SH-SY5Y (cell line): Measurements from ENCODE around the gene PPARD.

Source experiments
- GATA2 ChIP-seq: IDR thresholded peaks from 2 replicates; pipeline ENCODE4 v1.6.1; 2011; ENCODE audit warnings: mild to moderate bottlenecking, low read depth, low read length
- GATA3 ChIP-seq: IDR thresholded peaks from 2 replicates; pipeline ENCODE4 v1.6.1; 2011; ENCODE audit warnings: low read depth, mild to moderate bottlenecking, low read length, moderate library complexity

Gene PPARD

DNA sequence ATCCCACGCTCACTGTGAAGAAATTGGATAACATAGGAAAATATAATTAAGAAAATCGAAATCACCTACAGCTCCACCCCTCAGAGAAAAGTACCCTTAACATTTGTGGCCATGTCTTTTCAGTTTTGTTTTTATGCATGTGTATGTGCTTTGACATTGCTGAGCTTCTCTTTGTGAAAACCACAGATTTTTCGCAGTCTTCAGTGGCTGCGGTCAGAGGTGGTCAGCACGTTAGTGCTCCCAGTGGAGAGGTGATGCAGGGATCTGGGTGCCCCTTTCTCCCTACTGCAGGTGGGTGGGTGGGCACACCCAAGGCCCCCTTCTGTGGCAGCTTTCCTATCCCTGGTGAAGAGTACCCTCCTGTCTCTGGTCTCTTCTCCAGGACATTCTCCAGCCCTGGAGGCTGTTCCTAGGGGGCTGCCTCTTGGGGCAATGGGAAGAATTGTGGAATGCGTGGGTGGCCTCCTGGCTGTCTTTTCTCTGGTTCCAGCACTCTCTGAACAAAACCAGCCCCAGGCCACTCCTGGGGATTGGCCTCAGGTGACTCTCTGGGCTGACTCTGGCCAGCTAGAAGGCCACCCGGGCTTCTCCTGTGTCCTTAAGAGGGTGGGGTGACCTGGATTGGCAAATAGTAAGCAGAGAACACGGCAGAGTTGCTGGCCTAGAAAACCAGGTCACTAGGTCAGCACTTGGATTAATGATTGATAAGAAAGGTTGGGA is 59.9 kb downstream of the PPARD start:
- TF ChIP-seq GATA2 (no peak), GATA3 (no peak)

DNA sequence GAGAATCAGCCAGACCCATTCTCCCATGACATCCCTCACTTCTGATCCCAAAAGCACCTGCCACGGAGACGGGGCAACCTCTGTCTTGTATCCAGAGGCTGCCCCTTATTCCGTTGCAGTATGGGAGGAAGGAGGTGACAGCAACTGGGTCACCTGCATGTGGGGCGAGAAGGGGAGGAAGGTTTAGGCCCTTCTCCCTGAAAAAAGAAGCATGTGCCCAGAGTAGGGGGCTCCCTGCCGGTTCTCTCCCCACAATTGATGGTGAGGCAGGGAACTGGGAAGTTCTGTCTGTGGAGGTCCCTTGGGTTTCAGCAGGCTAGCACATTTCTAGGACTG is 60.5 kb downstream of the PPARD start:
- TF ChIP-seq GATA3 (no peak), GATA2 (no peak)

GRCh38 chr6:35403544-35404442 is 61.4 kb downstream of the PPARD start:
- TF ChIP-seq GATA3 = no peak
- no peak for TF ChIP-seq GATA2

GRCh38 chr6:35406711-35407485 is 64.5 kb downstream of the PPARD start:
- TF ChIP-seq GATA2 (no peak), GATA3 (no peak)

DNA sequence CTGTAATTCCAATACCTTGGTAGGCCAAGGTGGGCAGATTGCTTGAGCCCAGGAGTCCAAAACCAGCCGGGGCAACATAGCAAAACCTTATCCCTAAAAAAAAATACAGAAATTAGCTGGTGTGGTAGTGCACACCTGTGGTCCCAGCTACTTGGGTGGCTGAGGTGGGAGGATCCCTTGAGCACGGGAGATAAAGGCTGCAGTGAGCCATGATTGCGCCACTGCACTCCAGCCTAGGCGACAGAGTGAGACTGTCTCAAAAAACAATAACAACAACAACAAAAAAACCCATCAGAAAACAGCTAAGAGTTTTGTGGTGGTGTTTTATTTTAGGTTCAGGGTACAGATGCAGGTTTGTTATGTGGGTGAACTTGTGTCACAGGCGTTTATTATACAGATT is 66.9 kb downstream of the PPARD start:
- TF ChIP-seq GATA2 (no peak), GATA3 (no peak)

DNA sequence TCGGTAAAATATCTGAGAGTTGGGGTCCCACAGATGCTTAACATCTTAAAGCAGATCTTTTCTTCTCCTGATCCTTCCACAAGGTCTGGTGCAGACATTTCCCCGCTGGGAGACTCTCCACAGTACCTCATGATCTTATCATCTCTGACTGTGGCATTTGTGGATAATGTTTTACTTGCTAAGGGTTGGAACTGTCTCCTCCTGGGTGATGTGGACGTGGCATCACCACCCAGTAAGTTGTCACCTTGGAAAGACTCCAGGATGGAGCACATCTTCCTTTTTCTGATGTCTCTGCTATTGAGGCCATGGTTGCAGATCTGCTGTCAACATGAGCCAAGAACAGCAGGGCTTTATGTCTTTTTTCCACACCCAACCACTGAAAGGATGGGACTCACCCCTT is 67.8 kb downstream of the PPARD start:
- TF ChIP-seq GATA2 = no peak
- no peak for TF ChIP-seq GATA3

GRCh38 chr6:35411066-35411465 is 68.7 kb downstream of the PPARD start:
- TF ChIP-seq GATA3 (no peak), GATA2 (no peak)

GRCh38 chr6:35412102-35412501 is 69.7 kb downstream of the PPARD start:
- TF ChIP-seq GATA3 = no peak
- TF ChIP-seq GATA2 = no peak

- TF ChIP-seq GATA2 (no peak), GATA3 (no peak)
Measured at GRCh38 chr6:35413911-35414310, 71.6 kb downstream of the PPARD start.

DNA sequence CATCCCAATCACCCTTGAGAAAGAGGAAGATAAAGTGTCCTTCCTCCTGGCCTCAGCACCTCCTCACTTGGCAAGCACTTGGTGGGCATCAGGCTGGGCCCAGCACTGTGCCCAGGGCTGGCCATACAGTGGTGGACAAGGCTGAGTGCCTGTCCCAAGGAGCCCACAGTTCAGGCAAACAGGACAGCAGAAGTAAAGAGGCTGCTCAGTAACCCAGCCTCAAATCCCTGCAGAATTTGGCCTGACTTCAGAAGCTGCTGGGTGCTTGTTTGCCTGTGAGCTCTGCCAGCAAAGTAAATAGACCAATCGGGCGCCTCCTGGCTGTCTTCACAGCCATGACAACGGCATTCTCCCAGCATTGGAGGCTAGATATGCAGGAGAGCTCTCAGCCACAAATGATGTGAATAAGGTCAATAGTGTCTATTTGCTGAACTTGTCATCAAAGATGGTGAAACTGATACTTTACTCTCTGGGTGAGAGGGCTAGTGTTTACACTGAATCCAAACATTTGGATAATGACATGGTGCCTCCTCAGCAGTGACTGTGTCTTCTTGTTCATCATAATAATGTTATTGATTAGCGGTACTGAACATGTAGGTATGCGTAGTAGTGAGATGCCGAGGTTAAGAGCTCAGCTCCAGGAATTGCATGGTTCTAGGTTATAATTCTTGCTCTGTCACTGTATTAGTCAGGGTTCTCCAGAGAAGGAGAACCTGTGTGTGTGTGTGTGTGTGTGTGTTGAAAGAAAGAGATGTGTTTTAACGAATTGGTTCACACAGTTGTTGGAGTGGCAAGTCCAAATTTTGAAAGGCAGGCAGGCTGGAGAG is 72.9 kb downstream of the PPARD start:
- no peak for TF ChIP-seq GATA2
- TF ChIP-seq GATA3 = no peak

GRCh38 chr6:35417979-35418661 is 75.8 kb downstream of the PPARD start:
- TF ChIP-seq GATA2 = no peak
- no peak for TF ChIP-seq GATA3

DNA sequence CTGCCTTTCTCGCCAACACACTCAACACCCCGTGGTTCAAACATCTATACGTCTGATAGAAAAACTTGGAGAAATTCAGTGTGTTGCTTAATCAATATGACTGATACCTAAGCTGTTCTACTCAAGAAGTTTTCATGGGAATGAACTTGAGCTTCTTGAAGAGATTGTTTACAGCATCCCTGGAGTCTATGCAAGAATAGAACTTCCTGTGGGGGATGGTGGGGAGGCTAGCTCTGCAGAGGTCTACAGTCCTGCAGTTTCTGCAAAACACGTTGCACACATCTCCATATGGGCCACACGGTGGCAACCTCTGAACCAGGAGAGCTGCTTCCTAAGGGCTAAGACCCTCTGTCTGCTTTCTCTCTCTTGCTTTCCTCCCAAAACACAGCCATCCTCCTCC is 77.1 kb downstream of the PPARD start:
- TF ChIP-seq GATA3 = no peak
- no peak for TF ChIP-seq GATA2

DNA sequence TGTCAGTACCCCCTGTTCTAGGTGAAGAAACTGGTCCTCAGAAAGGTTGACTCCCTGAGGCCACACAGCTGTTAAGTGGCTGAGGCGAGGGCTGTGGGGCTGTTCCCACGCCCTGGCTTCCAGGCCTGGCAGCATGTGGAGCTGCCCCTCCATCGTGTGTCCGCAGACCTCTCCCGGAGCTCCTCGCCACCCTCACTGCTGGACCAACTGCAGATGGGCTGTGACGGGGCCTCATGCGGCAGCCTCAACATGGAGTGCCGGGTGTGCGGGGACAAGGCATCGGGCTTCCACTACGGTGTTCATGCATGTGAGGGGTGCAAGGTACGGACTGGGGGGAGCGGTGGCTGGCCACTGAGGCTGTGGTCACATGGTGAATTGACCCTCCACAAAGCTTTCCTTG is 77.6 kb downstream of the PPARD start:
- TF ChIP-seq GATA2 (no peak), GATA3 (no peak)
